Activated CD4-positive, alpha-beta T cell treated with anti-CD3 and anti-CD28 coated beads, Interleukin-2, amount 50 U/mL, for 24 hours (primary cell): ENCODE results near the gene PPP1R37.

Experiments
- DNase-seq, 2 donors: peaks; one replicate each; pipeline ENCODE4 v3.0.0-alpha.2; 2020; ENCODE audit warnings: low read depth in 1 of 2, low spot score in 1 of 2

Gene PPP1R37

GRCh38 chr19:45092747-45093678 lies at the start of gene PPP1R37:
Gene PPP1R37, plus strand, starts transcription at chr19:45093179. Its CDS starts 147 bp downstream, at chr19:45093326.
- peak; percentile 82 to 90 for DNase-seq

- no peak for DNase-seq
Measured at GRCh38 chr19:45045671-45046353, 47.2 kb upstream of the PPP1R37 start.

GRCh38 chr19:45046355-45046754 lies 46.6 kb upstream of the PPP1R37 start:
- no peak for DNase-seq

- no peak for DNase-seq
Measured at GRCh38 chr19:45047188-45047797, 45.7 kb upstream of the PPP1R37 start.

- DNase-seq = no peak
Measured at GRCh38 chr19:45049073-45049736, 43.8 kb upstream of the PPP1R37 start.

GRCh38 chr19:45050036-45050435 lies 42.9 kb upstream of the PPP1R37 start:
- DNase-seq = no peak

GRCh38 chr19:45051929-45052579 lies 40.9 kb upstream of the PPP1R37 start:
- no peak for DNase-seq

- no peak for DNase-seq
Measured at GRCh38 chr19:45056831-45057230, 36.1 kb upstream of the PPP1R37 start.

GRCh38 chr19:45057444-45057843 lies 35.5 kb upstream of the PPP1R37 start:
- no peak for DNase-seq

GRCh38 chr19:45058622-45059159 lies 34.3 kb upstream of the PPP1R37 start:
- DNase-seq = no peak

GRCh38 chr19:45059258-45059965 lies 33.6 kb upstream of the PPP1R37 start:
- DNase-seq = peak; percentile 75 to 78

- DNase-seq = no peak
Measured at GRCh38 chr19:45061965-45062364, 31.0 kb upstream of the PPP1R37 start.

- DNase-seq = no peak
Measured at GRCh38 chr19:45063851-45064801, 28.9 kb upstream of the PPP1R37 start.

- no peak for DNase-seq
Measured at GRCh38 chr19:45066921-45067661, 25.9 kb upstream of the PPP1R37 start.

- DNase-seq = no peak
Measured at GRCh38 chr19:45068041-45068440, 24.9 kb upstream of the PPP1R37 start.

GRCh38 chr19:45069056-45069455 lies 23.9 kb upstream of the PPP1R37 start:
- no peak for DNase-seq

GRCh38 chr19:45070214-45070613 lies 22.8 kb upstream of the PPP1R37 start:
- DNase-seq = no peak
